ENCODE data around the gene DLGAP1.

DLGAP1 gene

GRCh38 chr18:3623769-3624545 lies 831.1 kb downstream of the DLGAP1 start:
- no peak overlapping the region for H3K4me3 ChIP-seq (ENCODE audit: low read depth, low read length)
- no peak for DNase-seq (ENCODE audit: low read depth)

DNA sequence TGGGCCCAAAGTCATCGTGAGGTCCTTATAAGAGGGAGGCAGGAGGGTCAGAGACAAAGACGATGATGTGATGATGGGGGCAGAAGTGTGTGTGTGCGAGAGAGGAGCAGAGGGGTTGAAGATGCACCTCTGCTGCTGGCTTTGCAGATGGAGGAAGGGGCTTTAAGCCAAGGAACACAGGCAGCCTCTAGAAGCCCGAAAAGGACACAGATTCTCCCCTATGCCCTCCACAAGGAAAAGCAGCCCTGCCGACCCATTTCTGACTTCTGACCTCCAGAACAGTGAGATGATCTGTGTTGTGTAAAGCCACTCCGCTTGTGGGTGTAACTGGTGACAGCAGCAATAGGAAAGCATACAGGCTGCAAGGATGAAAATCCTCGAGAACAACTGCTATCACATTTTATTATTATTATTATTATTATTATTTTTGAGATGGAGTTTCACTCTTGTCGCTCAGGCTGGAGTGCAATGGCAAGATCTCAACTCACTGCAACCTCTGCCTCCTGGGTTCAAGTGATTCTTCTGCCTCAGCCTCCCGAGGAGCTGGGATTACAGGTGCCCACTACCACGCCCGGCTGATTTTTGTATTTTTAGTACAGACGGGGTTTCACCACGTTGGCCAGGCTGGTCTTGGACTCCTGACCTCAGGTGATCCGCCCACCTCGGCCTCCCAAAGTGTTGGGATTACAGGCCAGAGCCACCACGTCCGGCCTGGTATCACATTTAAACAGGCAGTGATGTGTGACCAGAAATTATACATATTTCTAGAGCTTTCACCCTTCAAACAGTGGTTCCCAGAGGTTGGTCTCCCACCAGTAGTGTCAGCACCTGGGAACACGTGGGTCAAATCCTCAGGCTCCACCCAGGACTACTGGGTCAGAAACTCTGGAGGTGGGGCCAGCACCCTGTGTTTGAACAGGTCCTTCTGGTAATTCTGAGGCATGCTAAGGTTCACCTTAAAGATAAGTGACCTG lies 834.7 kb downstream of the DLGAP1 start:
- TF ChIP-seq, protein P1, sequence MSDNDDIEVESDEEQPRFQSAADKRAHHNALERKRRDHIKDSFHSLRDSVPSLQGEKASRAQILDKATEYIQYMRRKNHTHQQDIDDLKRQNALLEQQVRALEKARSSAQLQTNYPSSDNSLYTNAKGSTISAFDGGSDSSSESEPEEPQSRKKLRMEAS (IDR thresholded peaks at IDR 0.05; ENCODE audit: low read depth, low read length), result no peak
- no peak for TF ChIP-seq POLR2A (IDR thresholded peaks at IDR 0.05; ENCODE audit: extremely low read depth, insufficient read length)
- no peak for TF ChIP-seq MYC (IDR thresholded peaks at IDR 0.05; ENCODE audit: low read depth, low read length)
- TF ChIP-seq CTCF (IDR thresholded peaks at IDR 0.05; ENCODE audit: low read depth, low read length), result no peak
- H3K4me3 ChIP-seq (ENCODE audit: low read depth, low read length), result no peak overlapping the region
- no peak for DNase-seq (ENCODE audit: low read depth)

More at GRCh38 chr18:3623769-3624545, 831.1 kb downstream of the DLGAP1 start:
- TF ChIP-seq, protein P1 (IDR thresholded peaks at IDR 0.05; ENCODE audit: low read depth, low read length), result no peak
- TF ChIP-seq POLR2A (IDR thresholded peaks at IDR 0.05; ENCODE audit: extremely low read depth, insufficient read length) (no peak), MYC (IDR thresholded peaks at IDR 0.05; ENCODE audit: low read depth, low read length) (no peak), CTCF (IDR thresholded peaks at IDR 0.05; ENCODE audit: low read depth, low read length) (no peak)

DNA sequence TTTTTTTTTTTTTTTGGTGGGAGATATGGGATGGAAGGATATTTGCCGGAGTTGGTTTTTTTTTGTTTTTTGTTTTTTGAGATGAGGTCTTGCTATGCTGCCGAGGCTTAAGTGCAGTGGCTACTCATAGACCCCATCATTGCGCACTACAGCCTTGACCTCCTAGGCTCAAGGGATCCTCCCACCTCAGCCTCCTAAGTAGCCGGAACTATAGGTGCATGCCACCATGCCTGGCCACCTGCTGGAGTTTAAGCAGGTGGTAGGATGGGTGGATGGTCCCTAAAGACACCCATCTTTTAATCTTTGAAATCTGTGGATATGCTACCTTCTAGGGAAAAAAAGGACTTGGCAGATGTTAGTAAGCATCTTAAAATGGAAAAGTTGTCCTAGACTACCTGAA lies 835.4 kb downstream of the DLGAP1 start:
- TF ChIP-seq MYC (IDR thresholded peaks at IDR 0.05; ENCODE audit: low read depth, low read length) (no peak), POLR2A (IDR thresholded peaks at IDR 0.05; ENCODE audit: extremely low read depth, insufficient read length) (no peak), CTCF (IDR thresholded peaks at IDR 0.05; ENCODE audit: low read depth, low read length) (no peak)
- TF ChIP-seq, protein P1 (IDR thresholded peaks at IDR 0.05; ENCODE audit: low read depth, low read length), result no peak
- no peak overlapping the region for H3K4me3 ChIP-seq (ENCODE audit: low read depth, low read length)
- no peak for DNase-seq (ENCODE audit: low read depth)

GRCh38 chr18:3619222-3619621 lies 835.9 kb downstream of the DLGAP1 start:
- no peak for DNase-seq (ENCODE audit: low read depth)
- TF ChIP-seq POLR2A (IDR thresholded peaks at IDR 0.05; ENCODE audit: extremely low read depth, insufficient read length) (no peak), CTCF (IDR thresholded peaks at IDR 0.05; ENCODE audit: low read depth, low read length) (no peak), MYC (IDR thresholded peaks at IDR 0.05; ENCODE audit: low read depth, low read length) (no peak)
- TF ChIP-seq, protein P1 (IDR thresholded peaks at IDR 0.05; ENCODE audit: low read depth, low read length), result no peak
- no peak overlapping the region for H3K4me3 ChIP-seq (ENCODE audit: low read depth, low read length)

- H3K4me3 ChIP-seq (ENCODE audit: low read depth, low read length), result no peak overlapping the region
- TF ChIP-seq CTCF (IDR thresholded peaks at IDR 0.05; ENCODE audit: low read depth, low read length) (no peak), MYC (IDR thresholded peaks at IDR 0.05; ENCODE audit: low read depth, low read length) (no peak), POLR2A (IDR thresholded peaks at IDR 0.05; ENCODE audit: extremely low read depth, insufficient read length) (no peak)
- TF ChIP-seq, protein P1 (IDR thresholded peaks at IDR 0.05; ENCODE audit: low read depth, low read length), result no peak
- no peak for DNase-seq (ENCODE audit: low read depth)
Observed at GRCh38 chr18:3616744-3617143, 838.4 kb downstream of the DLGAP1 start.

Data from NB4 (cell line).